SK-MEL-5 (cell line): ENCODE measurements around the gene FER. TPM values are rescaled to one million over a fixed set of nuclear protein-coding genes. Genes with fewer than 3 reads are reported as not detected.

Experiments used
- DNase-seq: peaks from one replicate; pipeline ENCODE4 v3.0.0-alpha.2; 2016; ENCODE audit warnings: low read depth, low spot score
- in situ Hi-C: cut with HindIII; loops from 2 replicates; pipeline ENCODE4 v1.10.0; 2016; ENCODE audit warnings: low sequenced_read_pairs, high pct_unique_total_duplicates, low pct_unique_long_range_greater_than_20kb
- small RNA-seq, 2 experiments: library from RNA; depleted of rRNA; stranded (forward); fragments of <200 nt; gene quantifications; one replicate each; pipeline ENCODE3, GENCODE V24; 2014
- total RNA-seq: library from RNA; depleted of rRNA; stranded (reverse); fragments of >200 nt; shearing (Covaris generic); gene quantifications from 2 replicates; pipeline ENCODE4 v1.2.3, GENCODE V29; 2014

The FER gene
- total RNA-seq, 1 experiment from 2014 or later: 20.1 TPM

DNA sequence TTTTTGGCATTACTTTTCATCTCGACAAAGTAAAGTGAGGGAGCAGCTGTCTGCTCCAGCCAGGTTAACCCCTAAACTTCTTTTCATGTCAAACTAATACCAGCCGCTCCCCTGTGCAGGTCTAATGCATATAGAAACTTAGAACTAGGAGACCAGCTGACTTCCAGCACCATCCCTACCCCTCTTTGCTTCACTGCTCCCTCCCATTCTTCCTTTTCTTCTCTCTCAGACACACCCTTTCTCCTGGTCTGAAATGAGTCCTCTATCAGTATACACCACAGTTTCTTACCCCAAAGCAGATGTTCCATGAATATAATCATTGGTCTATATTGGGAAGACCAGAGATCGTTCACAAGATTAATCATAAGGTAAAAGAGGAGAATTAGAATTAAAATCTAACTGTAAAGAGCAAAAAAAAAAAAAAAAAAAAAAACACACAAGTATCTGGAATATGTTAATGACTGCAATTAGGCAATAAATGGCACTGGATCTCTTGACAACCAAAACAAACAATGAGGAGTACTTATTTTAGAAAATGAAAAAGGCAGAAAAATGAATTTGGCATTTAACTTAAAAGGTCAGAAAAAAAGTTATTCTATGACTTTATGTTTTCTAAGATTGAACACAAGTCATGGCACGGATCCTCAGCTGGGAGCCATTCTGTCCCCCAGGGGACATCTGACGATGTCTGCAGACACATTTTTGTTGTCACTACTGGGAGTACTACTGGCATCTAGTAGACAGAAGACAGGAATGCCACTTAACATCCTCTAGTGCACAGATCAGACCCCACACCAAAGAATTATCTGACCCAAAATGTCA, 452.3 kb downstream of the FER start:
- no peak for DNase-seq
- in situ Hi-C loops: no loop called here

GRCh38 chr5:109215040-109215439, 467.3 kb downstream of the FER start:
- DNase-seq: no peak
- in situ Hi-C loops: no loop called here

DNA sequence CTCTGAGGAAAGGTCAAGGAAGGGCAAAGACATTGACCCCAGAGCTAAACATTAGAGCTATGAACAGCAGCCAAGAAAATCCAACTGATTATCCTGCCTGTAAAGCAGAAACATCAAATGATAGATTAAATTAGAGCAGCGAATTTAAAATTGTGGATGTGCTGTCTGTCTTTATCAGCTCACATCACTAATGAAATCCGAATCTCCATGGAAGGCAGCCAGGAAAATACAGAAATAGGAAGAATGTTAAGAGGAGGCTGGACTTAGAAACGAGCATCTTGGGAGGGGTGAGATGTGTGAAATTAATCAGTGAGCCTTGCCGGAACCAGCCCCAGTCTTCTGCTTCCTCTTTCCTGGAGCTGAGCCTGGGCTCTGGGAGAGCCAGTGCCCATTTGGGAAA, 471.1 kb downstream of the FER start:
- no peak for DNase-seq
- in situ Hi-C loops: no loop called here

DNA sequence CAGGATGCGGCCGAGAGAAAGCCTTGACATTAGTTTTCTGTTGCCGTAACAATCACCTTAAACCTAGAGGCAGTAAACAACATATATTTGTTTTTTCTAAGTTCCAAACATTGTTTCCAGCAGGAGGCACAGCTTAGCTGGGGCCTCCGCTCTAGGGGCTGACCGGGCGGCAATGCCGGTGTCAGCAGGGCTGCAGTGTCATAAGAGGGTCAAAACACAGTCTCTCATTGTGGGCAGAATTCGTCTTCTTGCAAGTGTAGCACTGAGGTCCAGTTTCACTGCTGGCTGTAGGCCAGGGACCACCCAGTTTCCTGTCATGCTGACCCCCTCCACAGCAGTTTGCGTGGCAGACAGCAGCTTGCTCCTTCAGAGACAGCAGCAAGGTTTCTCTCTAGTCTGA, 475.8 kb downstream of the FER start:
- no peak for DNase-seq
- in situ Hi-C loops: no loop called here

DNA sequence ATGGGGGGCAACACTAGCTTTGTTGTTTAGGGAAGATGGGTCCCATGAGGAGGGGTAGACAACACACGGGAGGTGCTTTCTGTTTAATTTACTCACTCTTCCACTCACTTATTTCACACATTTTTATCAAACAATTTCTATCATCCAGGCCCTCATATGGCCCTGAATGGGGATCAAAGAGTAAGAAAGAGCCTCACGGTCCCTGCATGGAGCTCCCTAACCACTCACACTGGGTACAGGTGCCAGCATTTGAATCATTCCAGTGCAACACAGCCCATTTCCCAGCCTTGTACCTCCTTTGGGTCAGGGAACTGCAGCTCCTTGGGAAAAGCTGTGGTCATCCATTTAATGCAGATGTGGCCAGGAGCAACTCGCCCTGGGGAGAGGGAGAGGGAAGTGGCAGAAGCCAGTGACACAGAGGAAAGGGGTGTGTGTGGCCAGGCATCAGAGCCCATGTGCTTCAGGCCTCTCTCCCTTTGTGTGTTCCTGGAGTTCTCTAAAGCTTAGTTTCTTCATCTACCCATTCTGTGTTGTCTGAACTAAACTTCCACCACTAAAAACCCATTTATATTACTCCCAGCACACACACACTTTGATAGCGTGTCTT, 476.7 kb downstream of the FER start:
- in situ Hi-C loops: no loop called here
- DNase-seq: no peak

- in situ Hi-C loops: no loop called here
These were observed 478.3 kb downstream of the FER start for GRCh38 chr5:109225716-109226625.

DNA sequence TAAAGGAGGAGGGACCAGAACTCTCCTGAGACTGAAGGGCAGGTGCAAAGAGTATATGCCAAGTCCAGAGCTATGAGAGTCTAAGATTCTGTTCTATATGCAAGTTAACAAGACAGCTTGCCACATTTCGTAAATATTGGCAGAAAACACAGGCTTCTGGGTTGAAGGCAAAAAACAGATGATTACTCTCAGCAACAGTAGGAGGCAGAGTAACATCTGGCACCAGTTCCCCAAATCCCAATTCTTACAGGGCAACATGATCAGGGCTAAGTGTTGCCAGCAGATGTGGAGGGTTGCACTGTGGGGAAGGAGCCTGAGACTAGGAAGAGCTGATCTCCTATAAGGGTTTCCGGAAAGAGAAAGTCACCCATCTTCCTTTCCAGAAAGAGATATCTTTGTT, 482.7 kb downstream of the FER start:
- in situ Hi-C loops: no loop called here
- DNase-seq: no peak

More at GRCh38 chr5:109225716-109226625, 478.3 kb downstream of the FER start:
- DNase-seq: no peak

DNA sequence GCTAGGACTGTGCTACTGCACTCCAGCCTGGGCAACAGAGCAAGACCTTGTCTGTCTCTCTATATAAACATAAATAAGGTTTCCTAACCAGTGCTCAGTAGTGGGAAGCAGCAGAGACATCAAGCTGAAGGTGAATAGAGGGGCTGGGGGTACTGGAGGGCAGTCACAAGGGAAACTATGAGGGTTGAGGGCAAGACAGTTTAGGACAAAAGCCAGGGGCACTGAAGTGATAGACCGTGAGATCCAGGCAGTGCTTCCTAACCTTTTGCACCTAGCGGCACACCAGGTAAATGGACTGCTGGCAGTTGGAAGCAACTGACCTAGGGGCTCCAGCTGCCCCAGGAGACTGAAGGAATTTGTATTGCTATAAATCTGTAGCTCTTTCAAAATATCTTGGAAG, 483.6 kb downstream of the FER start:
- DNase-seq: no peak
- in situ Hi-C loops: no loop called here

- in situ Hi-C loops: no loop called here
- DNase-seq: no peak
These were observed 486.7 kb downstream of the FER start for GRCh38 chr5:109234381-109234780.

- no peak for DNase-seq
These were observed 491.8 kb downstream of the FER start for GRCh38 chr5:109239456-109239855.

DNA sequence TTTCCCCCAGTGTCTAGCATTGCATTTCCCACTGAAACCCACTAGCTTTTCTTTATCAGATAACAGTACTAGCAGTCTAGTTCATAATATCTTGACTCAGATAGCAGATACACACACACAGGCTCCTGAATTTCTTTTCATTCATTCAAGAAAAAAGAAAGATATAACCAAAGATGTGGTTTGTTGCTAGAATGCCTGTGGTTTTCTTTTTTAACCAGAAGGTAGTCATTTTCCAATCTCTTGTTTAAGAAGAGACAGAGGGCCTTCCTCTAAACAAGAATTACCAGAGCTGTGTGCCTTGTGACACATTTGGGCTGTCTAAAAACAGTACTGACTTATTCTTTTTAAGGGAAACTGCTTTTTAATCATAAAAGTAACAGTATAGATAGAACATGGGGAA, 494.8 kb downstream of the FER start:
- no peak for DNase-seq
- in situ Hi-C loops: no loop called here

More at GRCh38 chr5:109239456-109239855, 491.8 kb downstream of the FER start:
- in situ Hi-C loops: no loop called here

DNA sequence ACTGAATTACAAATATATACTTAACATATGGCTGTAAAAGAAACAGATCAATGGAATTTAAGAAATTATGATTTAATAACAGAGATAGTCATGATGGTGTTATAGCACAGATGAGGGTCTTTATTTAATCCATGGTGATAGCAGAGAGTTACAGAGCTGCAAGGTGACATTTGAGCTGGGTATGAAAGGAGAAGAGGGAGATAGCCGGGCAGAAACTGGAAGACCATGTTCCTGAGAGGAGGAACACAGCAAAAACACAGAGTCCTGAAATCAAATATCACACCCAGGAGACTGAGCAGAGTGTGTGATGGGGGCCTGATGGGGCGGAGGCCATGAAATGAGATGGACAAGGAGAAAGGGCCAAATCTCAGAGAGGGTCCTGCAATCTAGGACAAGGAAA, 498.7 kb downstream of the FER start:
- in situ Hi-C loops: no loop called here
- DNase-seq: no peak

Small RNA genes within 50 kb of the gene (small RNA-seq; reads per million reads assigned to genes)
- gene AC109481.1: 0 to 0.10 reads per million in 2 experiments
- gene RF00019: 0 reads per million in 2 experiments
- 0 to 0.05 reads per million in 2 experiments for gene RNU6-47P
